MCF 10A (cell line): ENCODE measurements around the gene ALPL. TPM values are rescaled to one million over a fixed set of nuclear protein-coding genes. Genes with fewer than 3 reads are reported as not detected.
"Not testable (repeated sequence)": the region's sequence is repeated elsewhere in the genome, so short reads cannot be mapped to it uniquely, and the experiment has no call there.

Source experiments
- Bru-seq: library from RNA; stranded (reverse); fragments of 400-500 nt; gene quantifications from one replicate; lab custom pipeline; 2021; lab: Mats Ljungman, UMichigan
- BruChase-seq, 2 experiments: library from RNA; stranded (reverse); fragments of 400-500 nt; gene quantifications; one replicate each; lab custom pipeline; 2021; lab: Mats Ljungman, UMichigan
- BruUV-seq: library from RNA; stranded (reverse); fragments of 400-500 nt; replicated peaks from 2 replicates; lab custom pipeline; 2021; lab: Mats Ljungman, UMichigan
- CTCF ChIA-PET: fragments of 300-600 bp; sonication (Branson Sonifier 250); formaldehyde crosslinking; extraction: SDS; loops from one replicate; lab custom pipeline; 2021; ENCODE audit warnings: antibody characterized with exemption, inconsistent platforms; lab: Yijun Ruan, JAX
- POLR2A ChIA-PET: fragments of 300-600, 350-650 bp; sonication (Branson Sonifier 250); formaldehyde crosslinking; extraction: SDS; loops from one replicate; lab custom pipeline; 2020; ENCODE audit warnings: antibody characterized with exemption, inconsistent platforms; lab: Yijun Ruan, JAX
- DNase-seq: peaks from one replicate; pipeline ENCODE4 v3.0.0-alpha.2; 2018; ENCODE audit not compliant: unreplicated experiment
- H3K27ac Mint-ChIP-seq: one replicate; pipeline ENCODE4 v1.8.0; 2022; ENCODE audit warnings: mild to moderate bottlenecking, low read depth, mixed read lengths; ENCODE audit not compliant: unreplicated experiment
- H3K27me3 Mint-ChIP-seq: one replicate; pipeline ENCODE4 v1.8.0; 2022; ENCODE audit warnings: mixed read lengths; ENCODE audit not compliant: insufficient read depth, unreplicated experiment
- H3K36me3 Mint-ChIP-seq: one replicate; pipeline ENCODE4 v1.8.0; 2022; ENCODE audit warnings: mild to moderate bottlenecking, moderate library complexity, mixed read lengths; ENCODE audit not compliant: insufficient read depth, unreplicated experiment
- H3K4me1 Mint-ChIP-seq: one replicate; pipeline ENCODE4 v1.8.0; 2022; ENCODE audit warnings: mixed read lengths; ENCODE audit not compliant: insufficient read depth, unreplicated experiment
- H3K4me3 Mint-ChIP-seq: one replicate; pipeline ENCODE4 v1.8.0; 2022; ENCODE audit warnings: mild to moderate bottlenecking, moderate library complexity, mixed read lengths; ENCODE audit not compliant: unreplicated experiment
- H3K9me3 Mint-ChIP-seq: one replicate; pipeline ENCODE4 v1.8.0; 2022; ENCODE audit warnings: mixed read lengths; ENCODE audit not compliant: unreplicated experiment
- intact Hi-C: fragments of 100-400 bp; cut with micrococcal nuclease; formaldehyde crosslinking; loops from 2 replicates; pipeline ENCODE4 v1.14.1; 2022
- long read RNA-seq: library from polyadenylated mRNA; stranded (forward); transcript quantifications from one replicate; pipeline ENCODE4 v2.0.0, GENCODE V29; 2022
- total RNA-seq: library from RNA; stranded (reverse); gene quantifications from 2 replicates; pipeline ENCODE4 v1.2.3, GENCODE V29; 2022
- TF ChIP-seq, protein P1 (sequence below): fragments of 200-600 bp; IDR thresholded peaks from one replicate; pipeline ENCODE4 v1.8.0; 2022; ENCODE audit warnings: antibody characterized with exemption, mild to moderate bottlenecking; ENCODE audit not compliant: unreplicated experiment

The ALPL gene
- not detected in 2 replicates for total RNA-seq
- not detected for Bru-seq, nascent RNA
- BruChase-seq, experiment 1, labeled RNA remaining after a 6-hour chase: not detected
- not detected for BruChase-seq, experiment 2, labeled RNA remaining after a 2-hour chase
- long read RNA-seq: 0 reads

DNA sequence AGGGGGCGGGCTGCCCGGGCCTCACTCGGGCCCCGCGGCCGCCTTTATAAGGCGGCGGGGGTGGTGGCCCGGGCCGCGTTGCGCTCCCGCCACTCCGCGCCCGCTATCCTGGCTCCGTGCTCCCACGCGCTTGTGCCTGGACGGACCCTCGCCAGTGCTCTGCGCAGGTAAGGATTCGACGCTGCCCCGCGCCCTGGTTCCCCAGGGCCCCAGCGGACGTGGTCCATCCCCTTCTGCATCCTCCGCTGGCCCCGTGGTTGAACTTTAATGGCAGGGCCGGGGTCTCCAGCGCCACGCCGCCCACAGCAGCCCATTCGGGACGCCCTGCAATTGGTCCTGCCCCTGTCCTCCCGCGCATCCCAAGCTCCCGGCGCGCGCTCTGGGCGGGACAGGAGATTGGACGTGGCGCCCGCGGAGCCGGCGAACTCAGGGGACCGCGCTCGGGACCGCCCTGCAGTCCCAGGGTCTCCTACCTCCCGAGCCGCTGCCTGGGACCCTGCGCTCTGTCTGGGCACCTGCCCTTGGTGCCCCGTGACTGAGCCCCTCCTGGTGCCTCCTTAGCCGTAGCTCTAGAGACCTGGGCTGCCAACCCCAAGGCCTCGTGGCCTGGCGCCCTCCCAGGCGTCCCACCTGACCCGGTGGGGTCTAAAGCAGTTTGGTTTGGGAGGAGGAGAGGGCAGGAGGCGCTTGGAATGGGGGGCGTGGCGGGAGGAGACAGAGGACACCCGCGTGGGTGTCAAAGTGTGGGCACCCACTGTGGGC, at the start of gene ALPL:
ALPL (plus strand) TSS at position 73 of the 762 bp plus-strand sequence. CDS start 44,659 bp downstream, outside the sequence.
- Mint-ChIP-seq H3K27ac (no peak within 1 kb of the TSS), H3K27me3 (peaks cover 40% of the 10 kb centered on the region), H3K4me1 (peaks cover 7% of the 10 kb centered on the region), H3K36me3 (no peaks in the 10 kb centered on the region), H3K4me3 (peak within 1 kb of the TSS; percentile 49), H3K9me3 (no peaks in the 10 kb centered on the region)
- ChIA-PET CTCF (interaction anchor here (0.9 to 1.0 kb wide), 2 partner anchors 18 to 149 kb away, joined by 3 to 6 read pairs; no protein-coding TSS in a partner anchor), POLR2A (no interaction called here)
- BruUV-seq: no TSS peak
- no peak for DNase-seq
- TF ChIP-seq, protein P1, sequence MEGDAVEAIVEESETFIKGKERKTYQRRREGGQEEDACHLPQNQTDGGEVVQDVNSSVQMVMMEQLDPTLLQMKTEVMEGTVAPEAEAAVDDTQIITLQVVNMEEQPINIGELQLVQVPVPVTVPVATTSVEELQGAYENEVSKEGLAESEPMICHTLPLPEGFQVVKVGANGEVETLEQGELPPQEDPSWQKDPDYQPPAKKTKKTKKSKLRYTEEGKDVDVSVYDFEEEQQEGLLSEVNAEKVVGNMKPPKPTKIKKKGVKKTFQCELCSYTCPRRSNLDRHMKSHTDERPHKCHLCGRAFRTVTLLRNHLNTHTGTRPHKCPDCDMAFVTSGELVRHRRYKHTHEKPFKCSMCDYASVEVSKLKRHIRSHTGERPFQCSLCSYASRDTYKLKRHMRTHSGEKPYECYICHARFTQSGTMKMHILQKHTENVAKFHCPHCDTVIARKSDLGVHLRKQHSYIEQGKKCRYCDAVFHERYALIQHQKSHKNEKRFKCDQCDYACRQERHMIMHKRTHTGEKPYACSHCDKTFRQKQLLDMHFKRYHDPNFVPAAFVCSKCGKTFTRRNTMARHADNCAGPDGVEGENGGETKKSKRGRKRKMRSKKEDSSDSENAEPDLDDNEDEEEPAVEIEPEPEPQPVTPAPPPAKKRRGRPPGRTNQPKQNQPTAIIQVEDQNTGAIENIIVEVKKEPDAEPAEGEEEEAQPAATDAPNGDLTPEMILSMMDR: no peak
- intact Hi-C loops: loop anchor here (10.0 kb wide), 1 partner anchor 145 kb away; no protein-coding TSS in a partner anchor

DNA sequence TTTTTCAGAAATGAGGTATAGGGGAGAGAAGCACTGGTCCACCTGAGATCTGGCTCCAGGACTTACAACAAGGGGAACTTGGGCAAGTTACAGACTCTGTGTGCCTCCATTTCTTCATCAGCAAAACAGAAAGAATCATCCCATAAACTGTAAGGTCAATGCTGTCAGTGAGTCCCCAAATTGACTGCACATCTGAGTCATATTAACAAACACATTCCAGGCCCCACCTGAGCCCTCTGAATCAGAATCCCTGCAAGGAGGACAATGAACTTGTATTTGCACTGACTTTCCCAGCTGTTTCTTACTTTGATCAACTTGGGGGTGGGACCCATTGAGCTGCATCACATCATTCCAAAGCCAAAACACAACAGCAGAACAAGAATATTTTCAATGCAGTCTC, 44.1 kb upstream of the ALPL start:
- H3K36me3 Mint-ChIP-seq, H3K4me1 Mint-ChIP-seq, H3K4me3 Mint-ChIP-seq, H3K27ac Mint-ChIP-seq, POLR2A ChIA-PET, CTCF ChIA-PET, H3K9me3 Mint-ChIP-seq, H3K27me3 Mint-ChIP-seq, BruUV-seq, intact Hi-C loops, DNase-seq: not testable (repeated sequence)

DNA sequence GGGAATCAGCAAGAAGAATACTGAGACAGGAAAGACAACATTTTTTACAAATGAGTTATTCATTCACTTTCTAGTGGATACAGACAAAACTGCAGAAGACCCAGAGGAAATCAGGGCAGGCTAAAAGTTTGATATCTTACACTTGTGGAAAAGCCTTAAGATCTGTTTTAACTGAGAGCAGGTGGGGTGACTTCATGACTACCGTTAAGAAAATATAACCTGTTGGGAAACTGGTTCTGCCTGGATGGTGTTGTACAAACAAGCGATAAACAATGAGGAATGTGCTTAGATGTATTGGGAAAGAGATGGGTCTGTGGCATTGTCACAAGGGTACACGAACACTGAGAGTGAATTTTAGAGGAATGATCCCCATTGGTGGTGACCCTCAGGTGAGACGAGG, 41.3 kb upstream of the ALPL start:
- H3K27me3 Mint-ChIP-seq, intact Hi-C loops, H3K4me1 Mint-ChIP-seq, CTCF ChIA-PET, H3K9me3 Mint-ChIP-seq, H3K36me3 Mint-ChIP-seq, H3K27ac Mint-ChIP-seq, H3K4me3 Mint-ChIP-seq, DNase-seq, BruUV-seq, POLR2A ChIA-PET: not testable (repeated sequence)

DNA sequence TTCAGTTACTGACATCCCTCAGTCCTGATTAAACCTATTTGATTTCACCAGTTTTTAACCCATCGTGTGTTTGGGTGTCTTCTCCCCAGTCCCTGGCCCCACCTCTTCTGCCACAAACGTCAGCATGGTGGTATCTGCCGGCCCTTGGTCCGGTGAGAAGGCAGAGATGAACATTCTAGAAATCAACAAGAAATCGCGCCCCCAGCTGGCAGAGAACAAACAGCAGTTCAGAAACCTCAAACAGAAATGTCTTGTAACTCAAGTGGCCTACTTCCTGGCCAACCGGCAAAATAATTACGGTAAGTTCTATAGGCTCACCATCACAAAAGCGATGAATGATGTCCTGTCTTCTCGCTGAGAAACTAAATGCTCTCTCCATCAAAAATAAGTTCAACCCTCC, 40.6 kb upstream of the ALPL start:
- ChIA-PET POLR2A (no interaction called here), CTCF (interaction anchor here (0.6 kb wide), 1 partner anchor 31 kb away, joined by 3 read pairs; no protein-coding TSS in a partner anchor)
- Mint-ChIP-seq H3K4me1 (no peaks in the 10 kb centered on the region), H3K4me3 (no peak overlapping the region), H3K9me3 (no peaks in the 10 kb centered on the region), H3K36me3 (peaks cover 6% of the 10 kb centered on the region), H3K27me3 (no peaks in the 10 kb centered on the region), H3K27ac (no peak overlapping the region)
- no TSS peak for BruUV-seq
- TF ChIP-seq, protein P1: no peak
- intact Hi-C loops: no loop called here
- DNase-seq: no peak

DNA sequence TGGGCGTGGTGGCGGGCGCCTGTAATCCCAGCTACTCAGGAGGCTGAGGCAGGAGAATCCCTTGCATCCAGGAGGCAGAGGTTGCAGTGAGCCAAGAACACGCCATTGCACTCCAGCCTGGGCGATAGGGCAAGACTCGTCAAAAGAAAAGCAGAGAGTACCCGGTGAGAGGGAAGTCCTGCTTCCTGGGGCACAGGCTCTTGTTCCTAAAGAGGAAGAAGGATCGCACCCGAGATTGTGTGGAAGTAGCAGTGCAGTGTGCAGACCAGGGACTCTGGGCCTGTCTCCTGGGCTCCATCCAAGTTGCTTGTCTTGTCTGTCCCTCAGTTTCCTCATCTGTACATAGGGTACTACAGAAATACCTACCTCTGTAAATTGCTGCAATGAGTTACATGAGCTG, 39.6 kb upstream of the ALPL start:
- BruUV-seq: no TSS peak
- POLR2A ChIA-PET: no interaction called here
- Mint-ChIP-seq H3K27ac (no peak overlapping the region), H3K4me3 (no peak overlapping the region), H3K4me1 (no peaks in the 10 kb centered on the region), H3K9me3 (no peaks in the 10 kb centered on the region), H3K36me3 (peaks cover 6% of the 10 kb centered on the region), H3K27me3 (no peaks in the 10 kb centered on the region)
- intact Hi-C loops: no loop called here
- TF ChIP-seq, protein P1: no peak
- CTCF ChIA-PET: no interaction called here
- no peak for DNase-seq
